ENCODE measurements around the gene ECT2L. TPM values are rescaled to one million over a fixed set of nuclear protein-coding genes. Genes with fewer than 3 reads are reported as not detected.

The ECT2L gene
- total and polyA plus RNA-seq, 2 of the 4 experiments (the other 2 are of a cell fraction): not detected

DNA sequence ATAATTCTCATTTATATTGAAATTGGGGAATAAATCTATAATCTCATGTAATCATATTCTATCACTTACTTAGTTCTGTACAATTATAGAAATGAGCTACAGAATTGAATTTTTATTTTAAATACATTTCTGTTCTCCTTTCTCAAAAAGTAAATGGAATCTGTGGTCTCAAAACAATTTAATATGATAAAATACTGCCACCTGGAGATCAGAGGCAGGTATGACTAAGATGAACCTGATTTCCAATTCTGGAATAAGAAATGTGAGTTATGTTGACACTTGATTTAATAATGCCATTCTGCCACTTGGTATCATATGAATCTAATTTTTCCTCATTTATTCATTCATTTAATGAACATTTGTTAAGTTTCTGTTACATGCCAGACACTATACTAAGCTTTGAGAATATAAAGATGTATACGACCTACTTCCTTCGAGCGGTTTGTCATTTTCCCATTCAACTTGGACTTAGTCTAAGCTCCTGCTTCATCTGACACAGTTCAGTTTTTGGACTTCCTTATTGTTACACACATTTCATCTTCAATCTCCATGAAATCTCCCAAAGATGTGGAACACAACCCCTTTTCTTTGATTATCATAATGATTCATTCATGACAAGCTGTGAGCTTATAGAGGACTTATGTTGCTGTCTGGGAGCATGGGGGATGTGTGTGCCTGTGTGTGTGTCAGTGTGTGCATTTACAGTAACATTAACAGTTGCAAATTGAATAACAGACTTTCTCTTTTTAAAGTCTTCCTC, 29.8 kb upstream of the ECT2L start:
- Histone ChIP-seq H3K9ac (ENCODE audit: low read depth, low read length) (no peak overlapping the region), H2BK120ac (ENCODE audit: low read depth, low read length) (no peak overlapping the region), H2AK9ac (replicated peaks; ENCODE audit: low read depth, low read length, poor library complexity) (no peak overlapping the region), H2BK15ac (ENCODE audit: low read depth, low read length) (no peak overlapping the region), H3K4me3 (ENCODE audit: insufficient read depth, low read depth, low read length) (no peak overlapping the region), H4K8ac (ENCODE audit: low read depth in 2 of 2, low read length in 2 of 2) (no peak overlapping the region), H3K36me3 (ENCODE audit: control insufficient read depth, insufficient read depth, low read length) (no peaks in the 10 kb centered on the region), H3K4me2 (ENCODE audit: low read depth, low read length) (no peak overlapping the region), H2BK5ac (ENCODE audit: low read depth, low read length, poor library complexity, severe bottlenecking) (no peak overlapping the region), H2BK20ac (ENCODE audit: low read depth, low read length) (no peak overlapping the region), H3K56ac (ENCODE audit: extremely low read depth, insufficient read depth, low read length) (no peak overlapping the region), H3K14ac (replicated peaks; ENCODE audit: low read depth, low read length) (no peak overlapping the region), H4K20me1 (ENCODE audit: insufficient read depth, low read length) (no peaks in the 10 kb centered on the region), H4K5ac (ENCODE audit: low read depth, low read length) (no peak overlapping the region), H3K9me3 (ENCODE audit: control insufficient read depth, insufficient read depth, low read length) (no peaks in the 10 kb centered on the region), H3K23ac (ENCODE audit: low read depth, low read length) (no peak overlapping the region), H3K27me3 (ENCODE audit: control insufficient read depth, insufficient read depth, low read length) (no peaks in the 10 kb centered on the region), H3K27ac (ENCODE audit: insufficient read depth, low read length) (no peak overlapping the region), H2AFZ (replicated peaks; ENCODE audit: low read length, poor library complexity) (no peak overlapping the region), H3K18ac (ENCODE audit: low read depth, low read length) (no peak overlapping the region), H3K9me1 (ENCODE audit: insufficient read depth, low read length) (no peaks in the 10 kb centered on the region), H3K79me1 (ENCODE audit: low read depth in 1 of 2, low read length in 2 of 2) (no peaks in the 10 kb centered on the region), H2AK5ac (ENCODE audit: low read depth, low read length) (no peak overlapping the region), H3K4me1 (ENCODE audit: control insufficient read depth, insufficient read depth, low read length) (no peaks in the 10 kb centered on the region), H4K91ac (ENCODE audit: insufficient read depth, low read depth, low read length) (no peak overlapping the region), H3K4ac (ENCODE audit: low read depth, low read length) (no peak overlapping the region)
- peak; percentile 56 for DNase-seq
- dilution Hi-C loops (cut with HindIII; ENCODE audit: low sequenced_read_pairs, unreplicated experiment): no loop called here
- ATAC-seq (ENCODE audit: low read depth): peak; percentile 56; the same call in 1 of the 2 replicates
- POLR2A ChIA-PET (ENCODE audit: unreplicated experiment): no interaction called here
- intact Hi-C loops (cut with micrococcal nuclease): loop anchor here (1.0 to 5.0 kb wide), 4 partner anchors 73 to 649 kb away; no protein-coding TSS in a partner anchor
- TF ChIP-seq RAD21 (IDR thresholded peaks at IDR 0.05; ENCODE audit: low read length): peak; percentile 71
- no peak for TF ChIP-seq POLR2A (IDR thresholded peaks at IDR 0.05; ENCODE audit: low read depth, low read length)
- no peak for TF ChIP-seq MAZ (IDR thresholded peaks at IDR 0.05; ENCODE audit: borderline replicate concordance, low read depth, low read length)
- TF ChIP-seq, protein P1, sequence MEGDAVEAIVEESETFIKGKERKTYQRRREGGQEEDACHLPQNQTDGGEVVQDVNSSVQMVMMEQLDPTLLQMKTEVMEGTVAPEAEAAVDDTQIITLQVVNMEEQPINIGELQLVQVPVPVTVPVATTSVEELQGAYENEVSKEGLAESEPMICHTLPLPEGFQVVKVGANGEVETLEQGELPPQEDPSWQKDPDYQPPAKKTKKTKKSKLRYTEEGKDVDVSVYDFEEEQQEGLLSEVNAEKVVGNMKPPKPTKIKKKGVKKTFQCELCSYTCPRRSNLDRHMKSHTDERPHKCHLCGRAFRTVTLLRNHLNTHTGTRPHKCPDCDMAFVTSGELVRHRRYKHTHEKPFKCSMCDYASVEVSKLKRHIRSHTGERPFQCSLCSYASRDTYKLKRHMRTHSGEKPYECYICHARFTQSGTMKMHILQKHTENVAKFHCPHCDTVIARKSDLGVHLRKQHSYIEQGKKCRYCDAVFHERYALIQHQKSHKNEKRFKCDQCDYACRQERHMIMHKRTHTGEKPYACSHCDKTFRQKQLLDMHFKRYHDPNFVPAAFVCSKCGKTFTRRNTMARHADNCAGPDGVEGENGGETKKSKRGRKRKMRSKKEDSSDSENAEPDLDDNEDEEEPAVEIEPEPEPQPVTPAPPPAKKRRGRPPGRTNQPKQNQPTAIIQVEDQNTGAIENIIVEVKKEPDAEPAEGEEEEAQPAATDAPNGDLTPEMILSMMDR (conservative IDR thresholded peaks at IDR 0.05; ENCODE audit: low read depth, low read length): peak; percentile 71
- peak; percentile 73 for TF ChIP-seq SMC3 (IDR thresholded peaks at IDR 0.05; ENCODE audit: low read depth, low read length)
- TF ChIP-seq NFE2L2 (IDR thresholded peaks at IDR 0.05; ENCODE audit: low read depth, low read length): no peak
- no CpG with 5 or more reads among the region's 3 CpGs for WGBS, 2 experiments (ENCODE audit: extremely low coverage in 2 of 2, insufficient read length in 1 of 2)
- CTCF ChIA-PET: interaction anchor here (0.7 to 1.4 kb wide), 5 partner anchors 16 to 753 kb away, joined by 3 read pairs; no protein-coding TSS in a partner anchor
- BruUV-seq (replicated peaks): no TSS peak
- in situ Hi-C loops (cut with MboI; ENCODE audit: low sequenced_read_pairs): loop anchor here (5.0 kb wide), 1 partner anchor 649 kb away; no protein-coding TSS in a partner anchor
